Left lung (tissue), 10 donors: ENCODE data around the gene PTPRCAP. TPM values are rescaled to one million over a fixed set of nuclear protein-coding genes. Genes with fewer than 3 reads are reported as not detected.
A peak's percentile ranks its signal among the peaks of the same experiment; 100 is the strongest.
"Not testable (repeated sequence)": the region's sequence is repeated elsewhere in the genome, so short reads cannot be mapped to it uniquely, and the experiment has no call there.

ENCODE experiments used
- ATAC-seq: fragments of 200-7000 bp; cut with Tn5 transposase; one replicate; pipeline ENCODE4 v1.9.1; 2020; ENCODE audit warnings: moderate library complexity
- DNase-seq, 4 donors: peaks; one replicate each; pipeline ENCODE4 v3.0.0-alpha.2; 2013 to 2020
- H3K27ac ChIP-seq, 2 donors: fragments of 200-600 bp; sonication (generic) in 1 of 2; one replicate each; pipeline versions ENCODE4 v1.5.0 to v1.8.0; 2020 to 2021
- H3K27me3 ChIP-seq, 2 donors: fragments of 200-600 bp; sonication (generic) in 1 of 2; one replicate each; pipeline versions ENCODE4 v1.5.0 to v1.8.0; 2020 to 2021
- H3K36me3 ChIP-seq, 2 donors: fragments of 200-600 bp; sonication (generic) in 1 of 2; one replicate each; pipeline versions ENCODE4 v1.5.0 to v1.8.0; 2020 to 2021
- H3K4me1 ChIP-seq, 2 donors: fragments of 200-600 bp; one replicate each; pipeline ENCODE4 v1.8.0; 2021
- H3K4me3 ChIP-seq, 2 donors: fragments of 200-600 bp; sonication (generic) in 1 of 2; one replicate each; pipeline versions ENCODE4 v1.5.0 to v1.8.0; 2020 to 2021; ENCODE audit warnings: mild to moderate bottlenecking in 1 of 2
- H3K9me3 ChIP-seq, 2 donors: fragments of 200-600 bp; sonication (generic) in 1 of 2; one replicate each; pipeline versions ENCODE4 v1.5.0 to v1.8.0; 2020 to 2021
- intact Hi-C, 2 donors: fragments of 100-400 bp; cut with DNase I; formaldehyde crosslinking; loops; one replicate each; pipeline versions ENCODE4 v1.11.2 to v1.14.2; 2022
- polyA plus RNA-seq, 6 donors: library from polyadenylated mRNA; unstranded; fragments of 120-200 nt; gene quantifications; one replicate each; pipeline ENCODE4 v1.2.1, GENCODE V29; 2013; ENCODE audit not compliant: insufficient read length in 6 of 6
- total RNA-seq, 2 donors: library from RNA; stranded (reverse); fragmentation: NEBNext Ultra II Directional; extraction: Animal tissue kit (Norgen Biotek cat#: 25700); gene quantifications; one replicate each; pipeline ENCODE4 v1.2.1, GENCODE V29; 2021
- TF ChIP-seq, protein P1 (sequence below), 2 donors: fragments of 200-600 bp; sonication (generic) in 1 of 2; IDR thresholded peaks; one replicate each; pipeline versions ENCODE4 v1.5.0 to v1.8.0; 2021; ENCODE audit warnings: antibody characterized with exemption in 2 of 2
- donor health status: DM: no; HTN: yes; CAD: no.
- donor health status: DM: no; HTN: no; CAD: no.

PTPRCAP gene
- total and polyA plus RNA-seq, 8 donors, result 1.6 to 12.5 (median 2.7) TPM

GRCh38 chr11:67404515-67405195, 32.8 kb downstream of the PTPRCAP start:
- H3K27ac ChIP-seq, result peak overlapping the region in 1 of 2 donors; percentile 96

GRCh38 chr11:67403085-67403484, 34.4 kb downstream of the PTPRCAP start:
- Histone ChIP-seq H3K4me1 (peaks cover 16 to 84% of the 10 kb centered on the region in 2 donors), H3K36me3 (peaks cover 0 to 25% of the 10 kb centered on the region in 2 donors), H3K27ac (peak overlapping the region; percentile 44 to 96), H3K4me3 (peak overlapping the region in 1 of 2 donors; percentile 51)
- DNase-seq, H3K27me3 ChIP-seq, ATAC-seq, H3K9me3 ChIP-seq, intact Hi-C loops: not testable (repeated sequence)

More at GRCh38 chr11:67404515-67405195, 32.8 kb downstream of the PTPRCAP start:
- H3K27me3 ChIP-seq, result peaks cover 0 to 7% of the 10 kb centered on the region in 2 donors
- no peak for DNase-seq
- ATAC-seq, result no peak
- H3K4me3 ChIP-seq, result peak overlapping the region in 1 of 2 donors; percentile 51
- TF ChIP-seq, protein P1, sequence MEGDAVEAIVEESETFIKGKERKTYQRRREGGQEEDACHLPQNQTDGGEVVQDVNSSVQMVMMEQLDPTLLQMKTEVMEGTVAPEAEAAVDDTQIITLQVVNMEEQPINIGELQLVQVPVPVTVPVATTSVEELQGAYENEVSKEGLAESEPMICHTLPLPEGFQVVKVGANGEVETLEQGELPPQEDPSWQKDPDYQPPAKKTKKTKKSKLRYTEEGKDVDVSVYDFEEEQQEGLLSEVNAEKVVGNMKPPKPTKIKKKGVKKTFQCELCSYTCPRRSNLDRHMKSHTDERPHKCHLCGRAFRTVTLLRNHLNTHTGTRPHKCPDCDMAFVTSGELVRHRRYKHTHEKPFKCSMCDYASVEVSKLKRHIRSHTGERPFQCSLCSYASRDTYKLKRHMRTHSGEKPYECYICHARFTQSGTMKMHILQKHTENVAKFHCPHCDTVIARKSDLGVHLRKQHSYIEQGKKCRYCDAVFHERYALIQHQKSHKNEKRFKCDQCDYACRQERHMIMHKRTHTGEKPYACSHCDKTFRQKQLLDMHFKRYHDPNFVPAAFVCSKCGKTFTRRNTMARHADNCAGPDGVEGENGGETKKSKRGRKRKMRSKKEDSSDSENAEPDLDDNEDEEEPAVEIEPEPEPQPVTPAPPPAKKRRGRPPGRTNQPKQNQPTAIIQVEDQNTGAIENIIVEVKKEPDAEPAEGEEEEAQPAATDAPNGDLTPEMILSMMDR (IDR thresholded peaks at IDR 0.05), result no peak
- intact Hi-C loops, result no loop called here
- peaks cover 0 to 9% of the 10 kb centered on the region in 2 donors for H3K36me3 ChIP-seq
- H3K9me3 ChIP-seq, result no peaks in the 10 kb centered on the region
- peaks cover 11 to 84% of the 10 kb centered on the region in 2 donors for H3K4me1 ChIP-seq

- intact Hi-C loops, result not testable (repeated sequence)
Measured at GRCh38 chr11:67402192-67402839, 35.2 kb downstream of the PTPRCAP start.

GRCh38 chr11:67401495-67402191, 35.8 kb downstream of the PTPRCAP start, which contains the start of gene PPP1CA:
PPP1CA (minus strand) TSS chr11:67401858; CDS start chr11:67401782, 76 bp downstream.
- peaks cover 16 to 82% of the 10 kb centered on the region in 2 donors for H3K4me1 ChIP-seq
- DNase-seq, result peak; percentile 88 to 98 (median 92)

More at GRCh38 chr11:67402192-67402839, 35.2 kb downstream of the PTPRCAP start:
- not testable (repeated sequence) for H3K9me3 ChIP-seq, H3K27me3 ChIP-seq, ATAC-seq, DNase-seq
- Histone ChIP-seq H3K27ac (peak overlapping the region; percentile 89 to 96), H3K36me3 (peaks cover 0 to 32% of the 10 kb centered on the region in 2 donors), H3K4me1 (peaks cover 16 to 84% of the 10 kb centered on the region in 2 donors), H3K4me3 (peak overlapping the region in 1 of 2 donors; percentile 98)

GRCh38 chr11:67400942-67401494, 36.5 kb downstream of the PTPRCAP start:
- Histone ChIP-seq H3K9me3 (no peaks in the 10 kb centered on the region), H3K27ac (peak overlapping the region; percentile 89 to 96), H3K4me3 (peak overlapping the region; percentile 91 to 98), H3K4me1 (peaks cover 16 to 78% of the 10 kb centered on the region in 2 donors), H3K36me3 (peaks cover 0 to 45% of the 10 kb centered on the region in 2 donors), H3K27me3 (no peaks in the 10 kb centered on the region)
- TF ChIP-seq, protein P1 (IDR thresholded peaks at IDR 0.05), result no peak
- ATAC-seq (no peak), DNase-seq (peak in 1 of 4 donors; percentile 86)
- intact Hi-C loops, result no loop called here

More at GRCh38 chr11:67401495-67402191, 35.8 kb downstream of the PTPRCAP start, which contains the start of gene PPP1CA:
- H3K4me3 ChIP-seq, result peak within 1 kb of the TSS; percentile 91 to 98
- H3K9me3 ChIP-seq, result no peaks in the 10 kb centered on the region
- peaks cover 0 to 39% of the 10 kb centered on the region in 2 donors for H3K36me3 ChIP-seq
- peak within 1 kb of the TSS; percentile 89 to 96 for H3K27ac ChIP-seq
- no peaks in the 10 kb centered on the region for H3K27me3 ChIP-seq
- TF ChIP-seq, protein P1 (IDR thresholded peaks at IDR 0.05), result peak in 1 of 2 donors; percentile 75
- ATAC-seq, result peak; percentile 92
- intact Hi-C loops, result no loop called here
